Measurements from ENCODE around the gene CDH23.

The CDH23 gene

GRCh38 chr10:71810048-71810750, 413.5 kb downstream of the CDH23 start:
- no peak for DNase-seq

- no peak for DNase-seq
Observed at GRCh38 chr10:71811351-71811750, 414.6 kb downstream of the CDH23 start.

GRCh38 chr10:71812016-71812912, 415.5 kb downstream of the CDH23 start:
- peak; percentile 74 to 79 for DNase-seq

- no peak for DNase-seq
Observed at GRCh38 chr10:71812913-71813590, 416.3 kb downstream of the CDH23 start.

- no peak for DNase-seq
Observed at GRCh38 chr10:71814922-71815411, 418.2 kb downstream of the CDH23 start.

GRCh38 chr10:71815515-71816130, 418.9 kb downstream of the CDH23 start:
- DNase-seq, result no peak

- no peak for DNase-seq
Observed at GRCh38 chr10:71816421-71816851, 419.7 kb downstream of the CDH23 start.

GRCh38 chr10:71816936-71817618, 420.4 kb downstream of the CDH23 start:
- DNase-seq, result no peak

GRCh38 chr10:71817831-71818655, 421.3 kb downstream of the CDH23 start:
- peak in 1 of 2 donors; percentile 40 for DNase-seq

- DNase-seq, result no peak
Observed at GRCh38 chr10:71818674-71819260, 422.0 kb downstream of the CDH23 start.

- no peak for DNase-seq
Observed at GRCh38 chr10:71819441-71819861, 422.7 kb downstream of the CDH23 start.

GRCh38 chr10:71819985-71820384, 423.3 kb downstream of the CDH23 start:
- no peak for DNase-seq

GRCh38 chr10:71820966-71821365, 424.2 kb downstream of the CDH23 start:
- no peak for DNase-seq

GRCh38 chr10:71821909-71822763, 425.4 kb downstream of the CDH23 start:
- no peak for DNase-seq

- DNase-seq, result no peak
Observed at GRCh38 chr10:71823356-71823755, 426.6 kb downstream of the CDH23 start.

- DNase-seq, result no peak
Observed at GRCh38 chr10:71824333-71824732, 427.6 kb downstream of the CDH23 start.

GRCh38 chr10:71825217-71825616, 428.5 kb downstream of the CDH23 start:
- DNase-seq, result no peak

GRCh38 chr10:71827852-71828251, 431.1 kb downstream of the CDH23 start:
- no peak for DNase-seq

- no peak for DNase-seq
Observed at GRCh38 chr10:71828702-71829101, 432.0 kb downstream of the CDH23 start.

- peak; percentile 37 to 78 for DNase-seq
Observed at GRCh38 chr10:71829171-71829570, 432.5 kb downstream of the CDH23 start.
